HG03469 (cell line): ENCODE data around the gene TWIST1.

Source experiments
- ATAC-seq: cut with Tn5 transposase; IDR thresholded peaks from one replicate; pipeline ENCODE4 v1.9.1; 2021; ENCODE audit warnings: mild to moderate bottlenecking, moderate library complexity, moderate number of reproducible peaks; ENCODE audit not compliant: unreplicated experiment

Gene TWIST1

DNA sequence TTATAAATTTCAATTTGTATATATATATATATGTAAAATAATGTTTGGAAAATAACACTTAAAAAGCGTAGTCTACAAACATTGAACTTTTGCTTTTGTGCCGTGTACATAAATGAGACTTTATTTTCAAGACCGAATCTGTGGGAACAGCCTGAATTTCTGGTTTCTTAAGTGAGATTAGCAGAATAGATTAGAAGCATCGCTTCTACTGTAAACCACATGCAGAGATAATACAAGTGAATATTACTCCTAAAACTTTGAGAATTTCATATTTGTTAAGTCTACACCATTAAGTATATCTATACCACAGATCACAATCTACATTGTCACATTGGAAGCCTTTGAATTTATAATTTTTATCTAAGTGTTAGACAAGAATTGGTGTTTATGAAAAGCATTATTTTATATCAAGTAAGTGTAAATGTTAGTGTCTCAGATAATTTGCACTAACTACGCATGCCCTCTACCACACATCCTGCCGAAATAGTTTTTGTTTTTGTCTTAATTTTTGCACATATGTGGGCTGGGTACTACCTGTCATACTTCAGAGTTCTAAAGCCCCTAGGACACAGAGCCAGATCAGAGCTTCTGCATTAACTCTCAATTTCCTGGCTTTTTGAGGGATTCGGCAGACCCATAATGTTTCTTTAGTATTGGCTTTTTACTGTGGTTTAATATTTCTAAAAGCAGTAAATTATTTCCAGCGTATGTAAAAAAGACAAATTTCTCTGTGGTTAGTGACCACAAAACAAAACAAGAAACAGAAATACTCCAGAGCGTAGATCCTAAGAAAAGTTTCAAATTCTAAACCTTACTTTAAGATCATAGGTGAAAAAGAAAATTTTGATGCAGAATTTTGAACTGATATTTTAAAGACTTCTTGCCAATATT lies 20.0 kb downstream of the TWIST1 start:
- ATAC-seq: no peak

DNA sequence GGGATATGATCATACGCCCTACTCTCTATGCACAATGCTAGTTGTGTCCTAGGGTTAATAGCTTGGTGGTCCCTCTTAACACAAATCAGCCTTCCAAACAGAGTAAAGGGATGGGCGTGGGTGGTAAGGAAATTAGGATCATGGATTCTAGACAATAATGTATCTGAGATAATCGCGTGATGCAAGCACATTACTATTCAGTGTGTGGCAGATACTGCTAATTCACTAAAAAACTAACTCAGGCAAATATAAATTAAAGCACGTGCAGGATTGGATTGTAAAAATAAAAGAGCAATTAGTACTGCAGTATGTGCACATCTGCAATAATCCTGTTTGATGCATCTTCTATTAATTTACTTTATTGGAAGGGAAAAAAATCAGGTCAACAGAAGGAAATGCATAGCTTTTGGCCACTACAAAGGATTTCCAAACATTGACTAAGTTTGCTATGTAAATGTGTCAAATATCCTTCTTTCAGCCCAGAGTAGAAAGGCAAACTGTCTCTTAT lies 22.0 kb downstream of the TWIST1 start:
- ATAC-seq: no peak

DNA sequence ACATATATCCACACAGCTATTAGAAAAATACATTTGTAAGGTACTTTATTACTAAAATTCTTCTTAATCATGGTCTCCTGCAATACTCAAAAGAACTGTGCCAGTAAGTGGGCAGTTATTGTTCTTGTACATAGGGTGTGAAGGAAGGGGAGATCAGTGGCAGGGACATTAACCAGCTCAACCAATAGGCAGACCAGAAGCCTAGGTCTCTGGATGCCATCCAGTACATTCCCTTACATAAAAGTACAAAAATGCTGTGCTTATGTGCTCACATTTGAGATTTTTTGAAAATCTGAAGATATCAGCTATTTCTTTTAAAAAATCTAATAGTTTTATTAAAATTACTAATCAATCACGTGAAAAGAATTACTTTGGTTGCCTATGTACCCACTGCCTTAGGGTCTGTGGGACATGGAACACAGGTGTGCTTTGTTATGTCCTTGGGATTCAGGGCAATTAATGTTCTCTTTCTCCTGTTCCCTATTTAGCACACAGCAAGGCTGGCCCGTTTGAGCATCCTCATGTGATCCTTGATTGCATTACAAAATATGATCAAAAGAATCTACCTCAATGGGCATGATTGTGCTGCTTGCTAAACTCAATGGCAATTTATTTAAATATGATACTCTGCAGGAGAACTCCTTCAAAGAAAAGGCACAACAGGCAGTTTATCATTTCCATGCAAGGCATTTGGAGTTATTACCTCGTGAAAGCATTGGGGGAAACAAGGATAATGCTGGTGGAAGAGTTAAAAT lies 22.7 kb downstream of the TWIST1 start:
- no peak for ATAC-seq

DNA sequence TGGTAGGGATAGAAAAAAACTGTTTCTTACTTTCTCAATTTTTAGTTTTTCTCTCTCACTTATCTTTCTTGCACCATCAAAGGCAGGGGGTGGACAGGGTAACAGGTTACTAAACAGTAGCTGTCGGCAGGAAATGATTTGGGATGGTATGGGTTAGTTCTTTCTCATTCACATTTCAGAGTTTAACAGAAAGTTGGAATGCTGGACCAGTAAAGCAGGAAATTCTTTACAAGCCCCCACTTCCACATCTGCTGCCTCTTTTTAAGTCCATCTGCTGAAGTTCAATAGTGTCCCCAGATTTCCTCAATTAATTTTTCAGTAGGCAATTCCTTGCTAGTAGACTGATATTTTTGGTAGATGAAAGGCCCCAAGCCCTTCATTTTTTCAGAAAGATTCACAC lies 23.3 kb downstream of the TWIST1 start:
- no peak for ATAC-seq

DNA sequence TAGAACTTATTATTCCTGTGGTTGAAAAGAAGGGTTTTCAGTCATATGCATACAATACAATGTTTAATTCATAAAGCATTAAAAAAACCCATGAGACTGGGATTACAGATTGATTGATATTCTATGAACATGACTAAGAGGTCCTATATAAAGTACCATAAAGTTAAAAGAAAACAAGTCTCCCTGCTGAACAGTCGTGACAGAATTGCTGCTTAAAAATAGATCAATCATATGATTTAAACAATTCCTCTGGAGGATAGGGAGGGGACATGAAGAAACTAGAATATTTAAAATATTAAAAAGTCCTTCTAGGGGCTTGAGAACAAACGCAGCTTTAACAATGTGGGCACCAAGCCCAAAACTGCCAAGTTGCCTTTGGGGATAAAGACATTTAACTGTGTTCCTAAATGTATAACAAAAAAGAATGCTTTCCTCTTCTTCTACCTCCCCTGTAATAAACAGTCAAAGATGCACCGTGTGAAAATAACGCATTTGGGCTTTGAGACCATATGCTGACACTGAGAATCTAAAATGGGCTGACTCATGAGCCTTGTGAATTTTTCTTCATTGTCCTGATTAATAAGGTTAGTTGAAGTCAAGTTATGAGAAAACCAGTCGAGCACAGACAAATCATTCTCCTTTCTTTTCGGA lies 25.8 kb downstream of the TWIST1 start:
- no peak for ATAC-seq

DNA sequence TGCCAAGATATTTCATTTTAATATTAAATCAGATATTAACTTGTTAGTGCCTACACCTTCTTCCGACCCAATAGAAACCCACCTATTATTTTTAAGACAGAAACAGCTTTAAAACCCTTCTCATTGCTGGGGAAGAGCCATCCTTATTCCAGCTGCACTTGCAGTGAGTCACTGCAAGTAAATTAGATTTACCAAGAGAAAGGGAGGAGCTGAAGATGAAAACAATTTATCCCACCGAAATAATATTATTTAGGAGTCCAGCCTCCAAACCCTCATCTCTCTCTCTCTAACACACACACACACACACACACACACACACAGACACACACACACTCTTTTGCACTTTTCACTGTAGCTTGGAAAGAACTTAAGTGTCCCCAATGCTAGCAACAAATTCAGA lies 26.9 kb downstream of the TWIST1 start:
- no peak for ATAC-seq

DNA sequence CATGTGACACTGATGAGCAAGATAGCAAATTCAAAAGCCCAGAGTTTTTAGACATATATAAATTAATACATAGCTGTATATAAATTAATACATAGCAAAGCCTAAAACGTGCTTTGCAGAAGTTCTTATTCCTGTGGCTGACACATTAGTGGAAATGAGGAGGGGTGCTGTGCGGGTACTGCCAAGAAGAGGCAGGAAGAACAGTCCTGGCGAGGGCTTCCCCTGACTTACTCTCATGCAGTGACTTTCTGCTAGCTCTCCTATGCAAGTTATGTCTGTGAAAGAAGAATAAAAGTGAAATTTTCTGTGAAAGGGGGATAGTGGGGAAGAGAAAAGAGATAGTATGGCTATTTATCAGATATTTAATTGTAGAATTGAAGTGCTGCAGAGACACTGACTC lies 27.6 kb downstream of the TWIST1 start:
- ATAC-seq: no peak

DNA sequence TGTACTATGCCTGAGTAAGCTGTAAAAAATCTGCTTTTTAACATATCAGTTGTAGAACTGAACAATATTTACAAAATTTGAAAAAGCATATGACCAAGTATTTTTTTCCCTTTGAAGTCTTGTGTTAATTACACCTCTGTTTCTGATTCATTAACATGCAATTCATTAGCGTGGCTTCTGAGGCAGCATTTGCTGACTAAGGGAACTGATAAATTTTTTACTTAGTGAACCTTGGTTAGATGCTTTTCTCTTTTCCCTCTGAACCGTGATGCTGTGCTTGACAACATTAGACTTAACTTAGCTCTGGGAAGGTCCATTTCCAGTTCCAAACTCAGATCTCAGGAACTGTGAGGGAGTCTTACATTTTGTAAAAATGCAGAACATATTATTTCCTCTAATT lies 28.1 kb downstream of the TWIST1 start:
- no peak for ATAC-seq

DNA sequence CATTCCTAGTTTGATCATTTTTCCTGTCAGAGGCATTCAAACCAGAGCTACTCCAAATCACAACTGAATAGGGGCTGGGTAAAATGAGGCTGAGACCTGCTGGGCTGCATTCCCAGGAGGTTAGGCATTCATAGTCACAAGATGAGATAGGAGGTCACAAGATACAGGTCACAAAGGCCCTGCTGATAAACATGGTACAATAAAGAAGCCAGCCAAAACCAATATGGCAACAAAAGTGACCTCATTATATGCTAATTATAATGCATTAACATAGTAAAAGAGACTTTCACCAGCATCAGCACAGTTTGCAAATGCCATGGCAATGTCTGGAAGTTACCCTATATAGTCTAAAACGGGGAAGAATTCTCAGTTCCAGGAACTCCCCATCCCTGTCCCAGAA lies 37.3 kb downstream of the TWIST1 start:
- no peak for ATAC-seq

DNA sequence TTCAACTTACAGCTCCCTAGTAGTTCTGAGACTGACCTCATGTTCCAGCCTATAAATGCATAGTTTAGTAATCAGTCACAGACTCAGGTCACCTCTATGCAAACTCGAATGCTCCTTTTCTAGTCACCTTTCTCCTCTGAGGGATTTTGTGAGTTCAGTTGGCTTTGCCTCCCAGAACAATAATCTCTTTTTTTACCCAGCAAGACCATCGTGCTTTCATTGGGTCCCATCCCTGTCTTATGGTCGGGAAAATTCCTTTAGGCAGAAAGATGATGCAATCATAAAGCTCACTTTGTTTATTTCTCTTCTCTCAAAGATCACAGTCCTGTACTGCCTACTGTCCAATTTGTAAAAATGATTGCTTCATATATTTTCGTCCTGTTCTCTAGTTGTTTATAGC lies 38.4 kb downstream of the TWIST1 start:
- no peak for ATAC-seq

DNA sequence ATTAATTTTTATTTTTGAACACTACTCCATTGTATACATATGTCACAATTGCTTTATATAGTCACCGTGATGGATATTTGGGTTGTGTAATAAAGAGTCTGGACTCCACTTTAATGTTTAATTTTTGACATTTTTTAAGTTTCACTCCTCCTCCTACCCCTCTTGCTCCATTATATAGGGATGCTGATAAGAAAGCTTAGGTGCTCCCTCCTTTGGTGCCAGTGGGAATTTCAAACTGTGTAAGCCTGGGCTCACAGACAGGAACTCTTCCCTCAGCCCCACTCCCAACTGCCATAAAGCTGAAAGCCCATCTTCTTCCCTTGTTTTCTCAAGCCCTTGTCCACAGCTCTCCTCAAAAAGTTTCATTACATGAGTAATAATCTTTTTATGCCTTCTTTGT lies 47.6 kb downstream of the TWIST1 start:
- ATAC-seq: no peak

DNA sequence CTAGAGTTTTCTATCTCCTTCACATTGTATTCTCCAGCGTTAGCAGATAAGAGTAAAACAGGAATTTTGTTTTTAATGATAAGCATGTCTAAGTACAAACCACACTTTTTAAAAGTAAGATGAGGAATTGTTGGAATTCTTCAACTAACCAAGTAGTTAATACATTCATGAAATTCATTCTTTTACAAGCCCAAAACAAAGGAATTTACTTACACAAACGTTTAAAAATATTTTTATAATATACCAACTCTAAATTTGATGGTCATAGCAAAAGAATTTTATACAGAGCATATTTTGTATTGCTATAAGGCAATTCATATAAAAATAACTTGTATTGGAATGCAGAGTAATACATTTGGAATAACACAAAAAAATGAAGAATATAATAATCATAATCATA lies 51.3 kb downstream of the TWIST1 start:
- no peak for ATAC-seq
